Measurements from ENCODE around the gene VPS13C. TPM values are rescaled to one million over a fixed set of nuclear protein-coding genes. Genes with fewer than 3 reads are reported as not detected.

VPS13C gene
- total RNA-seq, 1 experiment from 2014 or later: 20.9 TPM

DNA sequence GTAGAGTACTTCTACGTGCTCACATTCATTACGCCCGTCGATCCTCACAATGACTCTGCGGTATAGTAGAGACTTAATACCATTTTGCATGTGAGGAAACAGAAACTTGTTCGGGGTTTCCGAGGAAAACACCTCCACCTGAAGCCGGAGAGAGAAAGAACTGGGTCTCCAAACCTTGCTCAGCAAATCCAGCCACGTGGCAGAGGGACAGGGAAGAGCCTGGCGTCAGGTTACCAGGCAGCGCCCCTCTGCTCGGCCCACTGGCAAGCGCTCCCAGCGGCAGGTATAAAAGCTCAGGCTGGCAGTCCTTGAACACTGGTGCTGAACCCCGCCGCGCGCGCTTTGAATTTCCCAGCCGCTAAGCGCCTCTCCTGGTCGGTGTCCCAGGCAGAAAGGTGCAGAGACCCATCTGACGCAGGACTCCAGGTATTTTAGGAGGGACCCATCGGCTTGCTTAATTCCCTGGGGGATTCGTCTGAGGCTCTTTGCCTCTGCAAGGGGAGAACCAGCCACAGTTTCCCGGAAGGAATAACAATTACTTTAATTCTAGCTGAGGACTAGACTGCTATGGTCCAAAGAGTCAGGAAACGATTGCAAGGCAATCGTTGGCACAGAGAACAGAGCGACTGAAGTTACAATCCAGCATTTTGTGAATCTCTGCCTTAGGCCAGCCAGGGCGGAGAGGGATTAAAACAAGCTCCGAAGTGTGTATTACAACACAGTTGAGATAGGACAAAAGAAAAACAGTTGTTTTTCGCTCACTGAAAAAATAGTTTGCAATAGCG is 6.6 kb upstream of the VPS13C start, which contains the start of gene C2CD4A (continued):
- TF ChIP-seq AR (CRISPR knock-in tag; IDR thresholded peaks at IDR 0.05) (no peak), GABPB1 (CRISPR knock-in tag; IDR thresholded peaks at IDR 0.05) (peak; percentile 22; the same call in 1 of the 2 replicates), NFE2L1 (CRISPR knock-in tag; IDR thresholded peaks at IDR 0.05) (0 out of 2 replicates have a peak, but pooled peaks have one; percentile 10), TEAD4 (CRISPR knock-in tag; IDR thresholded peaks at IDR 0.05) (no peak), ESRRA (CRISPR knock-in tag; IDR thresholded peaks at IDR 0.05; ENCODE audit: borderline replicate concordance) (no peak), PREB (CRISPR knock-in tag; IDR thresholded peaks at IDR 0.05; ENCODE audit: borderline replicate concordance) (0 out of 2 replicates have a peak, but pooled peaks have one; percentile 55), TEAD1 (CRISPR knock-in tag; IDR thresholded peaks at IDR 0.05) (peak; percentile 53; the same call in 1 of the 2 replicates), ARID4B (CRISPR knock-in tag; IDR thresholded peaks at IDR 0.05; ENCODE audit: borderline replicate concordance) (peak; percentile 65; the same call in 1 of the 2 replicates), NFATC4 (CRISPR knock-in tag; IDR thresholded peaks at IDR 0.05) (no peak), HMGA2 (CRISPR knock-in tag; IDR thresholded peaks at IDR 0.05) (no peak), MXD4 (CRISPR knock-in tag; IDR thresholded peaks at IDR 0.05; ENCODE audit: borderline replicate concordance) (no peak), FOXK1 (CRISPR knock-in tag; IDR thresholded peaks at IDR 0.05) (peak; percentile 64), CBFB (CRISPR knock-in tag; IDR thresholded peaks at IDR 0.05; ENCODE audit: low read depth) (no peak), ZNF423 (CRISPR knock-in tag; IDR thresholded peaks at IDR 0.05) (peak; percentile 20; the same call in 1 of the 2 replicates), SP1 (CRISPR knock-in tag; conservative IDR thresholded peaks at IDR 0.05) (peak; percentile 42; the same call in 1 of the 2 replicates), ZNF232 (CRISPR knock-in tag; IDR thresholded peaks at IDR 0.05) (0 out of 2 replicates have a peak, but pooled peaks have one; percentile 66), PRRX2 (CRISPR knock-in tag; IDR thresholded peaks at IDR 0.05) (no peak)
- TF ChIP-seq, protein P1, sequence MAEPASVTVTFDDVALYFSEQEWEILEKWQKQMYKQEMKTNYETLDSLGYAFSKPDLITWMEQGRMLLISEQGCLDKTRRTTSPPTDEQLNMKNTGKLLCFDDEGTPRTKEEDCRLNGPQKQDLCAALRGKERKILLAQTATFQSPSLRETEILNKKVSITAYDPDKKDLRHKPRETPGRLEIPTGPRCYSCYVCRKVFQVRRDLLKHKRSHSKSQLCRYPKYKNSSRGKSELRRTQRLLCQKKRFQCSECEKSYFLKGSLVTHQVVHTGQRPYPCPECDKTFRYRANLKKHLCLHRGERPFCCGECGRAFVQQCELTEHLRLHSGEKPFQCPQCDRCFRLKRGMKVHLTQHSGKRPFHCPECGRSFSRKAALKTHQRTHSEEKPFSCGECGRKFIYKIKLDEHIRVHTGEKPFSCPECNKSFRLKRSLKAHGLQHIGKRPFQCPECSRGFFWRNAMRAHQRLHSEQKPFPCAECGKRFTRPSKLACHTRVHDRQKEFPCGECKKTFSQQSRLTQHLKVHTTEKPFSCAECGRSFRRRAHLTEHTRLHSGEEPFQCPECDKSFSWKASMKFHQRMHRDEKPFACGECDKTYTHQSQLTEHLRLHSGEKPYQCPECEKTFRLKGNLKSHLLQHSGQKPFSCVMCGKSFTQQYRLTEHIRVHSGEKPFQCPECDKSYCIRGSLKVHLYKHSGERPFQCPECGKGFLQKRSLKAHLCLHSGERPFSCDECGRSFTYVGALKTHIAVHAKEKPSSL (CRISPR knock-in tag; conservative IDR thresholded peaks at IDR 0.05): no peak
- TF ChIP-seq, protein P2, sequence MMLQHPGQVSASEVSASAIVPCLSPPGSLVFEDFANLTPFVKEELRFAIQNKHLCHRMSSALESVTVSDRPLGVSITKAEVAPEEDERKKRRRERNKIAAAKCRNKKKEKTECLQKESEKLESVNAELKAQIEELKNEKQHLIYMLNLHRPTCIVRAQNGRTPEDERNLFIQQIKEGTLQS (CRISPR knock-in tag; conservative IDR thresholded peaks at IDR 0.05): no peak
- TF ChIP-seq, protein P3, sequence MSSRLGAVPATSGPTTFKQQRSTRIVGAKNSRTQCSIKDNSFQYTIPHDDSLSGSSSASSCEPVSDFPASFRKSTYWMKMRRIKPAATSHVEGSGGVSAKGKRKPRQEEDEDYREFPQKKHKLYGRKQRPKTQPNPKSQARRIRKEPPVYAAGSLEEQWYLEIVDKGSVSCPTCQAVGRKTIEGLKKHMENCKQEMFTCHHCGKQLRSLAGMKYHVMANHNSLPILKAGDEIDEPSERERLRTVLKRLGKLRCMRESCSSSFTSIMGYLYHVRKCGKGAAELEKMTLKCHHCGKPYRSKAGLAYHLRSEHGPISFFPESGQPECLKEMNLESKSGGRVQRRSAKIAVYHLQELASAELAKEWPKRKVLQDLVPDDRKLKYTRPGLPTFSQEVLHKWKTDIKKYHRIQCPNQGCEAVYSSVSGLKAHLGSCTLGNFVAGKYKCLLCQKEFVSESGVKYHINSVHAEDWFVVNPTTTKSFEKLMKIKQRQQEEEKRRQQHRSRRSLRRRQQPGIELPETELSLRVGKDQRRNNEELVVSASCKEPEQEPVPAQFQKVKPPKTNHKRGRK (CRISPR knock-in tag; IDR thresholded peaks at IDR 0.05; ENCODE audit: borderline replicate concordance): no peak
- TF ChIP-seq, protein P4, sequence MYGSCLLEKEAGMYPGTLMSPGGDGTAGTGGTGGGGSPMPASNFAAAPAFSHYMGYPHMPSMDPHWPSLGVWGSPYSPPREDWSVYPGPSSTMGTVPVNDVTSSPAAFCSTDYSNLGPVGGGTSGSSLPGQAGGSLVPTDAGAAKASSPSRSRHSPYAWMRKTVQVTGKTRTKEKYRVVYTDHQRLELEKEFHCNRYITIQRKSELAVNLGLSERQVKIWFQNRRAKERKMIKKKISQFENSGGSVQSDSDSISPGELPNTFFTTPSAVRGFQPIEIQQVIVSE (CRISPR knock-in tag; IDR thresholded peaks at IDR 0.05; ENCODE audit: borderline replicate concordance): no peak

All from WTC11 (cell line).